KBM-7 (cell line): ENCODE results near the gene THOP1.
A peak's percentile ranks its signal among the peaks of the same experiment; 100 is the strongest.

Experiments
- DNase-seq: peaks from one replicate; pipeline ENCODE4 v3.0.0-alpha.2; 2015
- in situ Hi-C: fragments of 300-500 bp; cut with MboI; formaldehyde crosslinking; loops from 2 replicates; pipeline ENCODE4 v1.14.3; 2020; ENCODE audit warnings: low sequenced_read_pairs, low pct_unique_long_range_greater_than_20kb, mixed read lengths

THOP1 gene

DNA sequence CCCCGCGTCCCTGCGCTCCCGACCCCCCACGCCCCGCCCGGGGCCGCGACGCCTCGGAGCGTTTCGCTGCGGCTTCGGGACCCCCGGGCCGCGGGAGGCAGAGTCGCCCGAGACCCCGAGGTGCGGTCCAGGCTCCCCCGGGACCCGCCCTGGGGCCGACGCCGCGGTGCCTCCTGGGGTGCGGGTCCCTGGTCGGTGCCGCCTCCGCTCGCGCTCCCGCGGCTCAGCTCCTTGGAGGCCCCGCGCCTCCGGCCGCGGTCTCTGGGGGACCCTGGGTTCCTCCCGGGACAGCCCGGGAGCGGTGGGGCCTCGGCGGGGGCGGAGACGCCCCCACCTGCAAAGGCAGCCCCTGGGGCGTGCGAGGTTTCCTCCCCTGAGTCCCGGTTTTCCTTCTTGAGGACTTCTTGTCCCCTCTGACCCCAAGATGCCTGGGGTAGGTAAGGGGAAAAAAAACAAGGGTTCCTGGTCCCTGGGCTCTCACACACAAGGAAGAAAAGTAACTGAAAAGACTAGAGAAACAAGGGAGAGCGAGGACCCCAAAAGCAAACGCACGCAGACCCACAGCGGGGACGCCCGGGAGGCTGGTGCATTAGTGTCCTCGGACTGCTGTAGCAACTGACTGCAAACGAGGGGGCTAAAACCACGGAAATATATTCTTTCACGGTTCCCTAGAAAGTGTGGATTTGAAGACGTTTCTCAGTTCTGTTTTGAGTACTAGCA is 56.7 kb downstream of the THOP1 start:
- in situ Hi-C loops: no loop called here
- no peak for DNase-seq

DNA sequence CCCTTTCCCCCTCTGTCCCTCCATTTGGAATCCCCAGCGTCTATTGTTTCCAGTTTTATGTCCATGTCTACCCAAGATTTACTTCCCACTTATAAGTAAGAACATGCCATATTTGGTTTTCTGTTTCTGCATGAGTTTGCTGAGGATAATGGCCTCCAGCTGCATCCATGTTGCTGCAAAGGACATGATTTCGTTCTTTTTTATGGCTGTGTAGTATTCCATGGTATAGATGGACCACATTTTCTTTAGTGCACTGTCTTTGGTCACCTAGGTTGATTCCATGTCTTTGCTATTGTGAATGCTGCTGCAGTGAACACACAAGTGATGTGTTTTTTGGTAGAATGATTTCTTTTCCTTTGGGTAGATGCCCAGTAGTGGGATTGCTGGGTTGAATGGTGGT is 59.8 kb downstream of the THOP1 start:
- in situ Hi-C loops: no loop called here
- DNase-seq: no peak

DNA sequence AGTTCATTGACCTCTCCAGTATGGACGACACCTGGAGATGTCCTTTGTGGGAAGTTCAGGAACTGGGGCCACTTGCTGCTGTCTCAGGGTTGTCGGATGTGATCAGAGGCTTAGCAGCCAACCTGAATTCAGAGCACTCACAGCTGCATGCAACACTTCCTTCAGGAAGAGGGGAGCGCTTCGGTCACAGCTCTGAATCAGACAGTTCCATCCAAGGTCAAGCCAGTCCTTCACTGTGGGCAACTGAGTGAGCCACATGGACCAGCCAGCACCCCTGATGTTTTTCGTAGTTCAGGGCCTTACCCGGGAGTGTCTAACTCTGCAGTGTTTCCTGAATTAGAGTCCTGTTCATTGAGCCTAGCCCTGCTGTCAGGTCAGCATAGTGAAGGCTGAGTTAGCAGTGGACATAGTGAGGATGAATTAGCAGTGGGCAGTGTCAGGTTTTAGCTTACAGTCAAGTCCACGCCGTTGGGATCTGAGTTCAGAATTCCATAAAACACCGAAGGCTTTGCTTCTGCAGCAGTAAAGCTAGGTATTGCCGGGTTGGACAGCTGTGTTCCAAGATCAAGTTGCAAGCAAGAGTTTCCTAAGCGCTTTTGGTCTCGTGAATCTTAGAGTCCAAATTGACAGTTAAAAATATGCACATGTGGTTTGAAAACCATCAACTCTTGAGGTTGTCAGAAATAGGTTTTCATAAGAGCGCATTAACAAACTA is 61.0 kb downstream of the THOP1 start:
- in situ Hi-C loops: no loop called here
- DNase-seq: no peak

GRCh38 chr19:2847507-2847906 is 62.2 kb downstream of the THOP1 start:
- DNase-seq: no peak
- in situ Hi-C loops: no loop called here

DNA sequence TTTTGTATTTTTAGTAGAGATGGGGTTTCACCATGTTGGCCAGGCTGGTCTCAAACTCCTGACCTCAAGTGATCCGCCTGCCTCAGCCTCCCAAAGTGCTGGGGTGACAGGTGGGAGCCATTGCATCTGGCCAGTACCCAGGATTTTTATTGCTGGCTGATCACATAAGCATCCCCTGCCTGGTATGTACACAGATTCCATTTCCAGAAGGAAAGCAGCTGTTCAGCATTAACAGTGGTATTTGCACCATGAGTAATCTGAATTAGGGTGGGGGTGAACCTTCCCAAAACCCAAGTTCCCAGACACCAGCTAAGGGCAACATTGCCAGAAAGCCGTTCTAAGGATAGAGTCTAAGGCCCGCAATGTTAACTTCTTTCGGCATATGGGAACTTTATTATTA is 63.3 kb downstream of the THOP1 start:
- in situ Hi-C loops: no loop called here
- DNase-seq: no peak

DNA sequence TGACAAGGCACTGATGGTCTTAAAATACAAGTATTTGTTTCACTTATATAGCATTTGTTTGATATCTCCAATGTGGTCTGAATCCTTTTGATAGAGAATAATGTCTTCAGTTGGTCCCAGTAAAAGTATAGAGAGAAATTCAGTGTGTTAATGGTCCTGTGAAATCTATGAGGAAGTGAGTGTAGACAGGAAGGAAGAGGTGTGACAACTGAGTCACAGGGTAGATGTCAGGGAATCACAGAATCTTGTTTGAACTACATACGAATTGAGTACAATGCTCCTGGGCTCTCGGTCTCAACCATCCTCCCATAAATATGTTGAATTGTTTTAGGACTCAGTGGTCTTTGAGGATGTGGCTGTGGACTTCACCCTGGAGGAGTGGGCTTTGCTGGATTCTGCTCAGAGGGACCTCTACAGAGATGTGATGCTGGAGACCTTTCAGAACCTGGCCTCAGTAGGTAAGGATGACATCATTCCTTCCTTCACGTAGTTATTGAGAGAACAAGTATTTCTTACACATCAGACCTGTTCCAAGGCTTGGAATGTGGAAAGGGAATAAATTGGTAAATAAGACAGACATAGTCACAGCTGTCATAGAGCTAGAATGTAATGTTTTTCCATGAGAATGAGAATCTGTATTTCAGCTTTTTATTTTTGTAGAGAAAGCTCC is 65.1 kb downstream of the THOP1 start:
- in situ Hi-C loops: no loop called here
- no peak for DNase-seq

GRCh38 chr19:2852598-2852997 is 67.3 kb downstream of the THOP1 start:
- no peak for DNase-seq
- in situ Hi-C loops: no loop called here

- in situ Hi-C loops: no loop called here
- DNase-seq: no peak
These were observed 67.8 kb downstream of the THOP1 start for GRCh38 chr19:2853015-2853606.

- in situ Hi-C loops: no loop called here
- no peak for DNase-seq
These were observed 69.5 kb downstream of the THOP1 start for GRCh38 chr19:2854849-2855248.

GRCh38 chr19:2856457-2857050 is 71.3 kb downstream of the THOP1 start:
- DNase-seq: peak; percentile 77
- in situ Hi-C loops: no loop called here

DNA sequence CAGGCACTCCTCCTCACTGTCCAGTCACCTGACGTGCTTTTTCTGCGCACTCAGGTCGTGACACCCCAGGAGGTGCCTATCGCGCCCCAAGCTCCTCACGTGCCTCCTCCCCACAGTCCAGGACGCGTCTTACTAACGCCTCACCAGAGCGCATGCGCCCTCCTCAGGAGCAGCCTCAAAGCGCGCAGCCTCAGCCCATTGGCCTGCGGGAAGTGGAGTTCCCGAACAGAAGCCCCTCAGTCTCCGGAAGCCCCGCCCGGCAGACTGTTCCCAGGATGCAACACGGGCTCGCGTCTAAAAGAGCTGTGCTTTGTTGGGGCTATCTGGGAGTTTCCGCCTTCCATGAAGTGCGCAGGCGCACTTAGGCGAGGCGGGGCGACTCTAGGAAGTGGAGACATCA is 73.6 kb downstream of the THOP1 start:
- in situ Hi-C loops: no loop called here
- DNase-seq: no peak

- in situ Hi-C loops: no loop called here
- no peak for DNase-seq
These were observed 78.5 kb downstream of the THOP1 start for GRCh38 chr19:2863816-2864215.
